Measurements from ENCODE around the gene STXBP5.
"Not testable (repeated sequence)": the region's sequence is repeated elsewhere in the genome, so short reads cannot be mapped to it uniquely, and the experiment has no call there.

The STXBP5 gene

DNA sequence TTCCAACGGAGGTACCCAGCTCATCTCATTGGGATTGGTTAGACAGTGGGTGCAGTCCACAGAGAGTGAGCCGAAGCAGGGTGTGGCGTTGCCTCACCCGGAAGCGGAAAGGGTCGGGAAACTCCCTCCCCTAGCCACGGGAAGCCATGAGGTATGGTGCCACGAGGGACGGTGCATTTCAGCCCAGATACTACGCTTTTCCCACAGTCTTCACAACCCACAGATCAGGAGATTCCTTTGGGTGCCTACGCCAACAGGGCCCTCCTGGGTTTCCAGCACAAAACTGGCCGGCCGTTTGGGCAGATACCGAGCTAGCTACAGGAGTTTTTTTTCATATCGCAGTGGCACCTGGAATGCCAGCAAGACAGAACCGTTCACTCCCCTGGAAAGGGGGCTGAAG, 46.9 kb downstream of the STXBP5 start:
- DNase-seq: no peak

DNA sequence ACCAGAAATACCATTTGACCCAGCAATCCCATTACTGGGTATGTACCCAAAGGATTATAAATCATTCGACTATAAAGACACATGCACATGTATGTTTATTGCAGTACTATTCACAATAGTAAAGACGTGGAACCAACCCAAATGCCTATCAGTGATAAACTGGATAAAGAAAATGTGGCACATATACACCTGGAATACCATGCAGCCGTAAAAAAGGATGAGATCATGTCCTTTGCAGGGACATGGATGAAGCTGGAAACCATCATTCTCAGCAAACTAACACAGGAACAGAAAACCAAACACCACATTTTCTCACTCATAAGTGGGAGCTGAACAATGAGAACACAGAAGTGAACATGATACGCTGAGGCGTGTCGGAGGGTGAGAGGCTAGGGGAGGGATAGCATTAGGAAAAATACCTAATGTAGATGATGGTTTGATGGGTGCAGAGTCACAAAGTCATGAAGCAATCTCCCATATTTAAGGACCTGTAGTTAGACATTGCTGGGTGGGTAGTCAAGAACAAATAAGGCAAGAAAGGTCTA, 50.8 kb downstream of the STXBP5 start:
- DNase-seq: not testable (repeated sequence)

DNA sequence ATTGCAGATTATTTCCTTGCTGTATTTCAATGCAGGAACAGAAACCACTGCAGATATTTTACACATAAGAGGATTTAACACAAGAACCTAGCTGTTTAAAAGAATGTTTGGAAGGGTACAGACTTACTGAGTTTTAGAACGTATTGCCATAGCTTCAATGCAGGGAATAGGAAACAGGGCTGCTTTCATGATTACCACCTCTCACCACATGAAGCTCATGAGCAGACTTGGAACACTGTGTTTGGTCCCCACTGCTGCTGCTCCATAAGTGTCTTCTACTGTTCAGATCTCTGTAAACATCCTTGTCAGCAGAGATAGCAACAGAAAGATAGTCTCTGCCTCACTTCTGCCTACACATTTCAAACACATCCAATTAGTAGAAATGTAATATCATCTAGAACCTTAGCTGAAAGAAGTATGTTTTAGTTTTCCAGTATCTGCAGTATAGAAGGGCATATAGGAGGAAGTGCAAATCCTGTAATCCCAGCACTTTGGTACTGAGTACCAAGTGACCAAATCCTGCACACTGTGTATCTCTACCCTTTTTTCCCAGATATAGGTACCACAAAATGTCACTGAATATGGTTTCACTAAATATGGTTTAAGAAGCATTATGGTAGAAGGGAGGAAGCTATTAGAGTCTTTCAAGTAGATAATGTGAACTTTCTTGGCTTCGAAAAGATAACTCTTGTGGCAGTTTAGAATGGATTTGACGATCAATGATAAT, 51.9 kb downstream of the STXBP5 start:
- no peak for DNase-seq

DNA sequence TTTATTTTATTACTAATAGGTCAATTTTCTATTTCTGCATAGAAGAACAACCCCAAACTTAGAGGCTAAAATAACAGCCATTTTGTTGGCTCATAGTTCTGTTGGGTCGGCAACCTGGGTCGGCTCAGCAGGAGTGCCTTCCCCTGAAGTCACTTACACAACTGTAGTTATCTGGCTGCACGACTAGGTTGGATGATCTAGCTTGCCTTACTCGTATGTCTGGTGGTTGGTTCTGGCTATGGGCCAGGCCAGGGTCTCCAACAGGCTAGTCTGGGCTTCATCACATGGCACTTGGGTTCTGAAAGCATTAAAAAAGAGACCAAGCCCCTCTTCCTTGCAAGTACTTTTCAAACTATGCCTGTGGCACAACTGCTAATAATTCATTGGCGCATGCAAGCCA, 53.5 kb downstream of the STXBP5 start:
- DNase-seq: no peak

DNA sequence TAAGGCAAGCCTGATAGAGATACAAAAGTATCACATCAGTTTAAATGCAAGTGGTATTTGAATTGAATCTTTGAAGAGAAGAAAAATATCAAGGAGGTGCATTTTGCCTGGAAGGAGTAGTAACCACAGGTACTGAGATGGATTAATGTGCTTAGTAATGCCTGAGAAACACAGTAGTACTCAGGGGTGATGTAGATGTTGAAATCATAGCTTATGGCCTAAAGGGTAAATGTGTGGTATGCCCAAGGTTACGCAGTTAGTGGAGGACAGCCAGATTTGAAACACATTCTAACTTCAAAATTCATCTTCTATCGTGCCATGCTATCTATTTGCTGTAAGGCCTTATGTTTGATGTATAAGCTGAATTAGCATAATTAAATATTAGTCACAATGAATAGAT, 55.9 kb downstream of the STXBP5 start:
- no peak for DNase-seq

DNA sequence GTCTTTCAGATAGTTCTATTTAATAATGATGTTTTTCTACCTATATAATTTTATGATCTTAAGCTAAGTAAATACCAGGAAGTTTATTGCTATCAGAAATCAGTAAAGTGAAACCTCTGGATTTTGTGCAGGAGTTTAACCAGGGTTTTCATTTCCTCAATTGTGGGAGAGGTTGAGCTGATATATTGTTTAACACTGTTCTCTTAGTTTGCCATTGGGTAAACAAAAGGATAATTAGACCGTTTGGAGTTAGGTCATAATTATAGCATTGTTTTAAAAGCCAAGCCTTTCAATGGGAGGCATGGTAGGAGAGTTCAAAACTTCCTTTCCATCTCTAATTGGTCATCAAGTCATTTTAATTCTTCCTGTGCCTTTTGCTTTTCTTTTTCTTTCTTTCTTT, 58.7 kb downstream of the STXBP5 start:
- DNase-seq: no peak

DNA sequence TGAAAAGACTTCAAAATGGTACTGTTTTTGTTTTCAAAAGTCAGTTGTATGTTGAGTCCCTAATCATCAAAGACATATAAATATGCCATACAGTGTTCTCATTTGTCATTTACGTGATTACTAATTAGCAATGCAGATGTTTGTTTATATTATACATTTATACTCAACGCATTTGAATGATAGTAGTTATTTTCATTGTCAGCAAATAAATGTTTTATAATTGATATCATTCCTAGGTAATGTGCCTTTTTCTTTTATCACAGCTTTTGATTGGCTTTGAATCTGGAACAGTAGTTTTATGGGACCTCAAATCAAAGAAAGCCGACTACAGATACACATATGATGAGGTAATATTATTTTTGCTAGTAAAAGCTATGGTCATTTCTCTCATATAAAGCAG, 62.6 kb downstream of the STXBP5 start:
- no peak for DNase-seq

DNA sequence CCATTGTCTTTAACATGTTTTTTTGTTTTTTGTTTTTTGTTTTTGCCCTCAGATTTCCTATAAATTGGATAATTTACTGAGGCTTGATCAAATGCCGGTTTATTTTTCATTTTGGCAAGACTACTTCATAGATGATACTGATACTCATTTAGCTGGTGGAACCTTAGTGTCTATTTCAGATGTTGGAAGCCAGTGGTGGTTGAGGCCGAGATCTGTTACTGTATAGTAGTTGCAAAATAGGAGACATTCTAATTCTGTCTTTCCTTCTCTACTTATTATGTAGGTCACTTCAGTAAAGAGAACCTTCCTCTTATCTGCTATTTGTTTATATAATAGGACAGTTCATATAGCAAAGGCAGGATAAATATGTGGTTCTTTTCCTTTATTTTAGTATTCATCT, 63.4 kb downstream of the STXBP5 start:
- no peak for DNase-seq

DNA sequence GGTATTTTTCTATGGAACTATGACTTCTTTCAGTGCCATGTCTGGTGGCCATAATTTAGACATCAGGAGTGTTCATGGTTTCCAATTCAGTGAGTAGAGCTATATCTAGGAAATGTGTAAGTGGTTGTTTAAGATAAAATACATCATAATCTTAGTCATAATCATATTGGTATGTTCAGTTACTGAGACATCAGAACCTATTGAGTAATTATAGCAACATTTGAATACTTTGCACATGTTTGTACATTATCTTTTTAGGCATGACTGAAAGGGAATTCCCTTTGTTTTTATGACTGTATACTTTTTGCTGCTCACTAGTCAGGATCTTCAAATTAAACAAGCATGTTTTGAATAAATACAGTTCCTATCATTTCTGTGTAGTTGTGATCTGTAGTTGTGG, 64.0 kb downstream of the STXBP5 start:
- no peak for DNase-seq

DNA sequence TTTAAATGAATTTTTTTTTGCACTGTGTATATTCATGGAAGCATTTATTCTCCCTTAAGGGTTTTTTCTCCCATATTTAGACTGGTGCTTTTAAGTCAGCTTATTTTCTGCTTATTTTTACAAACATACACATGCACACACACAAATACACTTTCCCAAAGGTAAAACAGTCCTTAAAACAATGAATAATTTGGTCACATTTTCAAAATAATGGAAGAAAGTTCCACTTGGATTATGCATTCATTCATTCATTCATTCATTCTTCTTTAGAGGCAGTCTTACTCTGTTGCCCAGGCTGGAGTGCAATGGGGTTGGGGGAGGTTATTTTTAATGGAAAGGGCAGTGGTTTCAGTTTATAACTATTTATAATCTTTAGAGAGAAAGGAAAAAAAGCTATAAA, 69.8 kb downstream of the STXBP5 start:
- DNase-seq: no peak

DNA sequence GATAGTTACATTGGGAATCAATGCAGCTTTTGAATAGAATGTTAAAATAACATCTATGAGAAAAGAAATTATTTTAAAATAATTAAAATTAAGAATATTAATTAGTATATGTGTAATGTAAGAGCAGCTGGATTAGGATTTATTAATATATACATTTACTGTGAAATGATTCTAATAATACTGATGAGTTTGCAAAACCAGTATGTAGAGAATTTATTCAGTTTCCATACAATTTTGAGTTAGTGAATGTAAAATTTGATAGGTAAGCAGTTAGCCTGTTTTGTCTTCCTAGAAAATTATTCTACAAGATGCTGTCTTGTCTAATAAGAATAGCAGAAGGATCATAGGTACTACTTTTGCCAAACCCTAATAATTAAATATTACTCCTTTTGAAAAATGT, 70.6 kb downstream of the STXBP5 start:
- no peak for DNase-seq

DNA sequence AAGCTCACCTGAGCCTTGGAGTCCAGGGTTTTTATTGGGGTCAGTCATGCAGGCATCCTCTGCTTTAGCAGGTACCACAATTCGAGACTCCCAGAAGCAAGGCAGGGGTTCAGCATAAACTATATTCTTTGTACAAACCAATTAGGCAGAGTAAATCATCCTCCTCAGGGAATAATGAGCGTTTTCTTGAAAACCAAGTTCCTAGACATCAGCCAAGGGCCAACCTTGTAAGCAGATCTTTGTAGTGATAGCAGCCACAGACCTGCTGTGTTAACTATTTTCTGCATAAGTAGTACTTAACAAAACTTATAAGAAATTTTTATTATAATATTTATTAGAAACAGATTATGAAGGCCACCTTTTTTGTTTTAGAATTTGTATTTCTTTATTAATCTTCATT, 74.7 kb downstream of the STXBP5 start:
- no peak for DNase-seq

DNA sequence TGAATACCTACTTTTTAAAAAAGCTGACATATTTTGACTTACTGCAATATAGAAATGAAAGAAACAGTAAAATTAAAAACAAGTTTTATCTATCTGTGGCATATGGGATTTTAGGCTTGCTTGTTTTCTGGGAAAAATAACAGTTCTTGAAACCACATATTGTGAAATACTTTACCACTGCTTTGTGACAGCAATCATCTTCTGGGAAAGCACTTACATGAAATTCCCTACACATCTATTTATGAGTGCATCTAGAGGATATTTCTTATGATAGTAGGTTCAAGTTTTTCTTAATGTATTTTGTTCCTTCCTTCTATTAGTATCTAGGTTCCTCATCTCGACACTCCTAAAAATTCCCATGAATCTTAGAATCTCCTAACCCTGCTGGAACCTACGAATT, 75.2 kb downstream of the STXBP5 start:
- no peak for DNase-seq

DNA sequence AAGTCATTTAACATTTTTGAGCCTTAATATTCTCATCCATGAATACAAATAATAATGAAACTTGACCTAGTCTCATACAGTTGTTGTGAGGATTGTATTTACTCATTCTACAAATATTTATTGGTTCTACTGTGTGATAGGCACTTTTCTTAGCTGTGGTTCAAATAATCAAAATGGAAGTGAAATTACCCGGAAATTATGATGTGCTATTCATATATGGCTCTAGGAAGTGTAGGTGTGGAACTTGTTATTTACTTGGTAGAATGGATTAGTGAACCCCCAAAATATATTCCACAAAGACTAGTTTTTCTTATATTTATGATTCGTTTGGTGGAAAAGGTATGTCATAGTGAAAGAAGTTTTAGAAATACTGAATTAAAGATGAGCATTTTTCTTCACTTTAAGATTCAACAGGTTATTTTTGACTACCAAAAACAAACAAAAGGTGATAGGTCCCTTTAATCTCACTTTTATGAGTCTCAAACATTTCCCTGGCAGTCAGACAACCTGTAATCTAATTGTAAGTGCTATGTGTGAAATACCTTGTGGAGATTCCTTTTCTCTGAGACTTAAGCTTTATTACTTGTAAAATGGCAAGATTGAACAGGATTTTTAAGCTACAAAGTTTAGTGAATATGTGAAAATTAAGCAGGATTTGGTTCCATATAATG, 77.8 kb downstream of the STXBP5 start:
- no peak for DNase-seq

DNA sequence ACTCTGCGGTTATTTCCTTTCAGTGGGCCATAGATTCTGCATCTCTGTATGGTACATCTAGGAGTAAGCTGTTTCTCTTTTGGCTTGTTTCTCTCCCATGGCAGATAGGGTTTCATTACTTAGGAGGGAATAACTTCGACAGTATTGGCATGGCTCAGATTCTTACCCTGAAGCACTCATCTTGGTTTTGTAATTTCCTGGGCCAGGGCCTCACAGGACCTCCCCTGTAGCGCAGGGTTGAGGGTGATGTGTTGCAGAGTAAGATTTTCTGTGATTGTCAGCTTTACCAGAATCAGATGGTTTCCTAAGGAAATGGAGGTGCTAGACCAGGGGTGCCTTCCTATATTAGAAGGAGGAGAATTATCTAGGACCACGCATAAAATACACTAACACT, 78.3 kb downstream of the STXBP5 start:
- DNase-seq: no peak

DNA sequence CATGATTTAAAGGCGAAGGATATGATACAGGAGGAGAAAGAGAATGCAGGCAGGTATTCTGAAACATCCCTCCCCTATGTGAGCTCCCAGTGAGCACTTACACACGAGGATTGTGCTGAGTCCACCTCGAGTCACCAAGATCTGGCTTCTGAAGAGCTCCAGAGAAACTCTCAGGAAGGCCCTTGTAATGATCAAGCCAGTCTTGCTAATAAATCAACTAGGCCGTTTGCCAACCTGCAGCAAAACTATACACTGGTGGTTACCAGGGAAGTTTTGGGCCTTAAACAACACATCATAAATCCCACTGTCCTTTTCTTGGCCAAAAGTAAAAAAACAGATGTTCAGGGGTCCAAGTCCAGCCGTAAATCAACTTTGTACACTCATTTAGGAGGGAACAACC, 79.2 kb downstream of the STXBP5 start:
- no peak for DNase-seq

DNA sequence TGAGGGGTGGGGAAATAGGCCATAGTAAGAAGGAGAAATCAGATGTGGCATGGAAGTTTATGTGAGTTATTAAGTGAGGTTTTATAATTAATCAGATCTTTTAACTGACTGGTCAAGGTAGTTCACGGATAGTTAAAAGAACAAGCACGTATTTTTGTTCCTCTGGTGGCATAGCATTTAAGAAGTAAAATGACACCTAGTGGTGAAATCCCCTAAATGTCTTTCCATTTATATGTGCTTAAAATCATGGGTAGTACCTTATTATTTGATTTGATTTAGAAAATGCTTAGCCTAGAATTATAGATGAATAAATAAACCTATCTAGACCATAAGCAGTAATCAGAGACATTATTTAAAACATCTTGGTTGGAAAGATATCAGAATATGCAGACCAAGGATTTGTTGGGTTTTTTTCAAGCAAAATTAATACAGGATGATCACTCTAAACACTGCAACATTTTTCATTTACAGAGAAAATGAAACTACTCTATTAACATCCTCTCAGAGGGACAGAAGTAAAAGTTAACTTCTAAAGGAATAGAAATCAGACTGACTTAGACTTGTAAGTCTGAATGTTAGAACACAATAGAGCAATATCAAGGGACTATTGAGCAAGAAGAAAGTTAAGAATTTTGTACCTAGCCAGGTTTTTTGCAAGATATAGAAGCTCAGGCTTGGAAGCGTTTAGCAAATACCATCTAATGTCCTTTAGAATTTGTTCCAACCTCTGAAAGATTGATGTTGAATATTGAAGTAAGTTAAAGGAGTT, 81.1 kb downstream of the STXBP5 start:
- DNase-seq: no peak

DNA sequence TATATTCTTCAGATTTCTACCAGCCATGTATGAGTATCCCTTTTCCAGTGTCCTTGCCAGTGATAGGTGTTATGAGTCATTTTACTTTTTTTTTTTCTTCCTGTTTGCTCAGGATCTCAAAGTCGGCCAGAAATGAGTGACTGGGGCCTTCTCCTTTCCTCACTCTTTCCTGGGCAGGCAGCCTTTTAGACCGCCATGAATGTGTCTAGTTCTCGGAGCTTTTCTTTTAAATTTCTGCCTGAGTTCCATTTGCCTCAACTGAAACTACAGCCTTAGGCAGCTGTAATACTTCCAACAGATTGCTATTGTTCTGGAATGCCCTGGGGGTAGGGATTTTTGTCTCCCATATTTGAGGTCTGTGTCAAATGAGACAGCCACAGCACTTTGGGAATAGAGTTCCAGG, 83.7 kb downstream of the STXBP5 start:
- DNase-seq: no peak

DNA sequence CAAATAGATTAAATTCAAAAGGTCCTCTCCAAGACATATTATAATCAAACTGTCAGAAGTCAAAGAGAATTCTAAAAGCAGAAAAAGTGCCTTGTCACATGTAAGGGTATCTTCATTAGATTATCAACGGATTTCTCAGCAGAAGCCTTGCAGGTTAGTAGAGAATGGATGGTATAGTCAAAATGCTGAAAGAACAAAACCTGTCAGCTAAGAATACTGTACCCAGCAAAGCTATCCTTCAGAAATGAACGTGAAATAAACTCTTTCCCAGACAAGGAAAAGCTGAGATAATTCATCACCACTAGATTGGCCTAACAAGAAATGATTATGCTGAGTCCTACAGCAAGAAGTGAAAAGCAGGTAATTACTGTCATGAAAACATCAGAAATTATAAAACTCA, 92.9 kb downstream of the STXBP5 start:
- DNase-seq: no peak

DNA sequence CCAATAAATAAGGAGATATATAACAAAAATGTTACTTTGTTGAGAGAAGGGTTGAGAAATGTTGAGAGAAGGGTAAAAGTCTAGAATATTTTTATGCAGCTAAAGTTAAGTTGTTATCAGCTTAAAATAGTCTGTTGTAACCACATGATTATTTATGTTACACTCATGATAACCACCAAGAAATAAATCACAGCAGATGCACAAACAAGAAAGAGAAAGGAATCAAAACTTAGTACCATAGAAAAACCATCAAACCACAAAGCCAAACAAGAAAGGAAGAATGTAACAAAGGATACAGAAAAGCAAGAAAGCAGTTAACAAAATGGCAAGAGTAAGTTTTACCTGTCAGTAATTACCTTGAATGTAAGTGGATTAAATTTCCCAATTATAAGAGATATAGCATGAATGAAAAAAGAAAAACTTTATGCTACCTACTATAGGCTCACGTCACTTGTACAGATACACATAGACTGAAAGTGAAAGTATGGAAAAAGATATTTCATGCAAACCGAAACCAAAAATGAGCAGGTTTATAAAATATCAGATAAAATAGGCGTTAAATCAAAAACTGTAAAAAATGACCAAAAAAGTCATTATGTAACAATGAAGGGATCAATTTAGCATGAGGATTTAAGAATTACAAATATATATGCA, 93.6 kb downstream of the STXBP5 start:
- no peak for DNase-seq

DNA sequence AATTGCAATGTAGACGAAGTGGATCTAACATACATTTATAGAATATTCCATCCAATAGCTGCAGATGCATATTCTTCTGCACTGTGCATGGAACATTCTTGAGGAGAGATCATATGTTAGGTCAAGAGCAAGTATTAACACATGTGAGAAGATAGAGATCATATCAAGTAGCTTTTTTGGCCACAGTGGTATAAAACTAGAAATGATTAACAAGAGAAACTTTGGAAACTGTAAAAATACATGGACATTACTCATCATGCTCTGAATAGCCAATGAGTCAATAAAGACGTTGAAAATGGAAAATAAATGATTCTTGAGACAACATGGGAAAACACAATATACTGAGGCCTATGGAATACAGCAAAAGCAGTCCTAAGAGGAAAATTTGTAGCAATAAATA, 94.2 kb downstream of the STXBP5 start:
- no peak for DNase-seq

DNA sequence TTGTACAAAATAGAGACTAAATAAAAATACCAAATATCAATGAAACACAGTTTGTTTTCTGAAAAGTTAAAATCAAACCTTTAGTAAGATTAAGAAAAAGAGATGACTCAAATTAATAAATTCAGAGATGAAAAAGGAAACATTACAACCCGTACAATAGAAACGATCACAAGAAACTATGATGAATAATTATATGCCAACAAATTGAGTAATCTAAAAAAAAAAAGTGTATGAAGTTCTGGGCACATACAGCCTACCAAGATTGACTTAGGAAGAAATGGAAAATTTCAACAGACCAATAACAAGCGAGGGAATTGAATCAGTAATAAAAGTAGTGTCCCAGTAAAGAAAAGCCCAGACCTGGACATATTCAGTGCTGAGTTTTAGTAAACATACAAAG, 94.8 kb downstream of the STXBP5 start:
- no peak for DNase-seq

DNA sequence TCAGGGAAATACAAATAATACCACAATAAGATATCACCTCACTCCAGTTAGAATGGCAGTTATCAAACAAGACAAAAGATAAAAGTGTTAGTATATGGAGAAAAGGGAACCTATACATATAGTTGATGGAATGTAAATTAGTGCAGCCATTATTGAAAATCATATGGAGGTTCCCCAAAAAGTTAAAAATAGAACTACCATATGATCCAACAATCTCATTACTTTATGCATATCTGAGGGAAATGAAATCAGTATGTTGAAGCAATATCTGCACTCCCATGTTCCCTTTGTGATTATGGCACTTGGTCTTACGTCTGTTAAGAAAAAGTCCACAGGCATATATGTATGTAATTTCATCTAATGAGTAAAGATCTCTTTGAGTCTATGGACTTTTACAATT, 96.9 kb downstream of the STXBP5 start:
- no peak for DNase-seq
